GM18511 (cell line): Measurements from ENCODE around the gene MAP7D2.

ENCODE experiments used
- ATAC-seq: cut with Tn5 transposase; IDR thresholded peaks from one replicate; pipeline ENCODE4 v1.9.1; 2021; ENCODE audit warnings: mild to moderate bottlenecking, moderate library complexity; ENCODE audit not compliant: unreplicated experiment

MAP7D2 gene

GRCh38 chrX:20116087-20116576, 575 bp downstream of the MAP7D2 start:
- ATAC-seq, result no peak

- ATAC-seq, result no peak
Measured at GRCh38 chrX:20112022-20112774, 4.5 kb downstream of the MAP7D2 start.

GRCh38 chrX:20111271-20111670, 5.4 kb downstream of the MAP7D2 start:
- no peak for ATAC-seq

- no peak for ATAC-seq
Measured at GRCh38 chrX:20101934-20102581, 14.6 kb downstream of the MAP7D2 start.

GRCh38 chrX:20091499-20091898, 25.2 kb downstream of the MAP7D2 start:
- ATAC-seq, result no peak

- ATAC-seq, result no peak
Measured at GRCh38 chrX:20089845-20090244, 26.9 kb downstream of the MAP7D2 start.

- ATAC-seq, result no peak
Measured at GRCh38 chrX:20080277-20080676, 36.4 kb downstream of the MAP7D2 start.

GRCh38 chrX:20071511-20072079, 45.1 kb downstream of the MAP7D2 start:
- no peak for ATAC-seq

- no peak for ATAC-seq
Measured at GRCh38 chrX:20067709-20068561, 48.8 kb downstream of the MAP7D2 start.

GRCh38 chrX:20066968-20067708, 49.6 kb downstream of the MAP7D2 start:
- ATAC-seq, result peak; percentile 81

- ATAC-seq, result no peak
Measured at GRCh38 chrX:20063716-20064351, 52.9 kb downstream of the MAP7D2 start.

GRCh38 chrX:20063153-20063552, 53.6 kb downstream of the MAP7D2 start:
- no peak for ATAC-seq

- ATAC-seq, result peak; percentile 4
Measured at GRCh38 chrX:20061855-20062254, 54.9 kb downstream of the MAP7D2 start.

GRCh38 chrX:20060961-20061748, 55.6 kb downstream of the MAP7D2 start:
- ATAC-seq, result peak; percentile 86

- ATAC-seq, result no peak
Measured at GRCh38 chrX:20059467-20060128, 57.1 kb downstream of the MAP7D2 start.

GRCh38 chrX:20057479-20057878, 59.2 kb downstream of the MAP7D2 start:
- no peak for ATAC-seq

GRCh38 chrX:20056704-20057103, 60.0 kb downstream of the MAP7D2 start:
- ATAC-seq, result peak; percentile 48

- no peak for ATAC-seq
Measured at GRCh38 chrX:20053537-20053936, 63.2 kb downstream of the MAP7D2 start.

- ATAC-seq, result no peak
Measured at GRCh38 chrX:20046864-20047263, 69.8 kb downstream of the MAP7D2 start.
